ENCODE data around the gene ARHGAP1.
"Not testable (repeated sequence)": the region's sequence is repeated elsewhere in the genome, so short reads cannot be mapped to it uniquely, and the experiment has no call there.

The ARHGAP1 gene

GRCh38 chr11:46672381-46672839 is 28.0 kb downstream of the ARHGAP1 start:
- DNase-seq (ENCODE audit: low read depth), result no peak

- DNase-seq (ENCODE audit: low read depth), result no peak
Observed at GRCh38 chr11:46671958-46672315, 28.5 kb downstream of the ARHGAP1 start.

- DNase-seq (ENCODE audit: low read depth), result not testable (repeated sequence)
Observed at GRCh38 chr11:46670521-46670920, 29.9 kb downstream of the ARHGAP1 start.

- no peak for DNase-seq (ENCODE audit: low read depth)
Observed at GRCh38 chr11:46669711-46670139, 30.7 kb downstream of the ARHGAP1 start.

- no peak for DNase-seq (ENCODE audit: low read depth)
Observed at GRCh38 chr11:46668480-46669085, 31.8 kb downstream of the ARHGAP1 start.

GRCh38 chr11:46667043-46667481 is 33.4 kb downstream of the ARHGAP1 start:
- DNase-seq (ENCODE audit: low read depth), result no peak

GRCh38 chr11:46666516-46666915 is 33.9 kb downstream of the ARHGAP1 start:
- DNase-seq (ENCODE audit: low read depth), result no peak

GRCh38 chr11:46665356-46665755 is 35.1 kb downstream of the ARHGAP1 start:
- DNase-seq (ENCODE audit: low read depth), result no peak

GRCh38 chr11:46664612-46665011 is 35.8 kb downstream of the ARHGAP1 start:
- DNase-seq (ENCODE audit: low read depth), result no peak

- DNase-seq (ENCODE audit: low read depth), result no peak
Observed at GRCh38 chr11:46663277-46663940, 37.0 kb downstream of the ARHGAP1 start.

- DNase-seq (ENCODE audit: low read depth), result no peak
Observed at GRCh38 chr11:46662366-46662765, 38.1 kb downstream of the ARHGAP1 start.

GRCh38 chr11:46661836-46662235 is 38.6 kb downstream of the ARHGAP1 start:
- DNase-seq (ENCODE audit: low read depth), result no peak

GRCh38 chr11:46659908-46660307 is 40.5 kb downstream of the ARHGAP1 start:
- DNase-seq (ENCODE audit: low read depth), result no peak

- peak; percentile 71 for DNase-seq (ENCODE audit: low read depth)
Observed at GRCh38 chr11:46658259-46658658, 42.2 kb downstream of the ARHGAP1 start.

- no peak for DNase-seq (ENCODE audit: low read depth)
Observed at GRCh38 chr11:46657186-46657585, 43.2 kb downstream of the ARHGAP1 start.

GRCh38 chr11:46655631-46656030 is 44.8 kb downstream of the ARHGAP1 start:
- no peak for DNase-seq (ENCODE audit: low read depth)

- peak; percentile 87 for DNase-seq (ENCODE audit: low read depth)
Observed at GRCh38 chr11:46649180-46649738, 51.2 kb downstream of the ARHGAP1 start.

GRCh38 chr11:46643986-46644385 is 56.4 kb downstream of the ARHGAP1 start:
- DNase-seq (ENCODE audit: low read depth), result no peak

GRCh38 chr11:46643531-46643930 is 56.9 kb downstream of the ARHGAP1 start:
- no peak for DNase-seq (ENCODE audit: low read depth)

- no peak for DNase-seq (ENCODE audit: low read depth)
Observed at GRCh38 chr11:46642627-46643335, 57.6 kb downstream of the ARHGAP1 start.

GRCh38 chr11:46641639-46642038 is 58.8 kb downstream of the ARHGAP1 start:
- DNase-seq (ENCODE audit: low read depth), result no peak

- DNase-seq (ENCODE audit: low read depth), result no peak
Observed at GRCh38 chr11:46640036-46640788, 60.2 kb downstream of the ARHGAP1 start.
